ENCODE data around the gene RBP3. TPM values are rescaled to one million over a fixed set of nuclear protein-coding genes. Genes with fewer than 3 reads are reported as not detected.

RBP3 gene
- total RNA-seq, 1 donor from 2014 or later: not detected

DNA sequence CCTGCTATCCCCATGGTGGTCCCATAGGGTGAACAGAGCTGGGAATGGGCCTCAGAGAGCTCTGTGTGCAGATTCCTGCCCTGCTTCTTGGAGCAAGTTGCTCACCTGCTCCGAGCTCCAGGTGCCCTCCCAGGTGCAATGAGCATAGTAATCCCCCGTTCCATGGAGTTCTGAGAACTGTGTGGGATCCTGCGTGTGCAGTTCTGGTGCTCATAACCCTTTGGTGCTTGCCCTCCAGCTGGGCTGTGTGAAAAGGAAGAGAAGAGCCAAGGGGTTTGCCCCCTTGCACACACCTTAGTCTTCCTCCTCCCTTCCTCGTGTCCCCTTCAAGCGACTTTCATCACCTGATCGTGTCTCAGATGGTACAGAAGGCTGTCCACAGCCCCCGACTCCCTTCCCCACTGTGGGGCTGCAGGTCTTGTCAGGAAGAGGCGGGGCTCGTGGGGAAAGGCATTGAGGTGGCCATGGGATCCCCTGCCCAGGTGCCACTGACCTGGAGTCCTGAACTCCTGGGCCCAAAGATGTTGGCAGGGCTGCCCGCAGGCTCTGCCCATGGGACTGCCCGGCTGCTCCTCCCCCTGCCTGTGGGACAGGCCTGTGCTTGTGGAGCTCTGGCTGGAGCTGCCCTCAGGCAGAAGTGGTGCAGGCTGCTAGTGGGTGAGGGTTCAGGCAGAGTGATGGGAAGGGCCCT is 57.8 kb downstream of the RBP3 start:
- DNase-seq (ENCODE audit: low spot score): no peak
- ATAC-seq: no peak
- intact Hi-C loops (cut with DNase I): no loop called here

DNA sequence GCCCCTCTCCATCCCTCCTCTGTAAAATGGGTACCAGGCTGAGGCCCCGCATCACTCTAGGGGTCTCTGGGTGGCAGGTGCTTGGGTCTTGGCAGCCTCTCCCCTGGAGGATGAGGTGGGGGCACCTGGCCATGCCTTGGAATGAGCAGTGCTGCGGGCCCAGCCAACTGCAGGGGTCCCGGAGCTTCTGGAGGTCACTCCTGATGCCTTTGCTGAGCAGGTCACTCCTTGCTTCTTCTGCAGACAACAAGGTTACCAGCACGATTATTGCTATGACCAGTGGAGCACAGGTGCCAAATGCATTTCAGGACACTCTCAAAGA is 58.3 kb downstream of the RBP3 start:
- intact Hi-C loops (cut with DNase I): no loop called here
- ATAC-seq (no peak), DNase-seq (ENCODE audit: low spot score) (no peak)

DNA sequence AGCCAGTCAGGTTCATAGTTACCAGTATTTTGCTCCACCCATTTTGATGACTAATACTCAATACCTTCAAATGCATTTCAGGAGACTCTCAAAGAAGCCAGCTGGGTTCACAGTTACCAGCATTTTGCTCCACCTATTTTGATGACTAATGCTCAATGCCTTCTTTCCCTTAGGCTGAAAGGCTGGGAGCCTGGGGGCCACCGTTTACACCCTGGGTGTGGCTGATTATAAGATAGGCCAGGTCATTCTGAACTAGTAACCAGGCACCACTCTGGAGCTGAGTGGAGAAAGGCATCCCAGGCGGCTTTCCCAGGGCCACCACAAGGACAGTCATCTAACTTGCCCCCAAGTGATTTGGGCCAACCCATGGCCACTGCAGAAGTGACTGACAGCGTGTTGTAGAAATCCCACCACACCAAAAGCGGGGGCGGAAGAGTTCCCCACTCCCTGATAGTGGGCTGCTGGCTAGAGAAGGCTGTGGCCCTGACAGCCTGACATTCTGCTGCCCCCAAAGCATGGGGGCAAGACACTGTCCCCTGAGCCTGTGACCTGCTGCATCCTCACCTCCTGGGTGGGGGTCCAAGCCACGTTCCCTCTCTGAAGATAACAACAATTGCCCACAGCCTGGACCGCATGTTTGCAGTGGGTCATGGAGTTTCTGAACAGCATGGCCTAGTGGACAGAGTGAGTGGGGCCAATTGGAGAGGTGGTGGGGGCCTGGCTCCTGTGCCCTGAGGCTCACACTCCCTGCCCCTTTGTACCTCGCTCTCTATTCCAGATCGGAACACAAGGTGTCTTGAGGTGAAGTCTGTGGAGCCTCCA is 58.9 kb downstream of the RBP3 start:
- DNase-seq (ENCODE audit: low spot score) (no peak), ATAC-seq (no peak)
- intact Hi-C loops (cut with DNase I): no loop called here

Other genes starting within 250 kb of the RBP3 start
- gene GDF10, start 48.2 kb upstream of the RBP3 start, total RNA-seq: 14.4 TPM
- gene GDF2, start 25.9 kb upstream of the RBP3 start, total RNA-seq: not detected
- 0.71 TPM for gene ZNF488, start 35.9 kb downstream of the RBP3 start, total RNA-seq
- 2.5 TPM for gene ANXA8, start 135.8 kb downstream of the RBP3 start, total RNA-seq
- not detected for gene FAM25G, start 143.3 kb downstream of the RBP3 start, total RNA-seq
- gene AGAP9, start 175.3 kb downstream of the RBP3 start, total RNA-seq: 22.8 TPM

Data from sciatic nerve (tissue), 2 donors.